GM12872 (cell line): ENCODE measurements around the gene DOP1B.

ENCODE experiments used
- CTCF ChIP-seq: IDR thresholded peaks from 3 replicates; pipeline ENCODE4 v1.5.1; 2011; ENCODE audit warnings: low read depth, mild to moderate bottlenecking, low read length, moderate library complexity; ENCODE audit not compliant: insufficient read depth

The DOP1B gene

DNA sequence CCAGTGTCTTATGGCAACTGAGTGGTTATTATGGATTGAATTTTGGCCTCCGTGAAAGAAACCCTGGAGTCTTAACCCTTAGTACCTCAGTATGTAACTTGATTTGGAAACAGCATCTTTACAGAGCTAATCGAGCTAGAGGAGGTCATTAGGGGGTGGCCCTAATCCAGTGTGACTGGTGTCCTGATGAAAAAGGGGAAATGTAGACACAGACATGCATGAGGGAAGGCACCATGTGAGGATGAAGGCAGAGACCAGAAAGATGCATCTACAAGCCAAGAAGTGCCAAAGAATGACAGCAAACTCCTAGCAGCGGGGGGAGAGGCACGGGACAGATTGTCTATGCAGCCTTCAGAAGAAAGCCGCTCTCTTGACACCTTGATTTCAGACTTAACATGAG is 14.7 kb downstream of the DOP1B start:
- TF ChIP-seq CTCF = no peak

DNA sequence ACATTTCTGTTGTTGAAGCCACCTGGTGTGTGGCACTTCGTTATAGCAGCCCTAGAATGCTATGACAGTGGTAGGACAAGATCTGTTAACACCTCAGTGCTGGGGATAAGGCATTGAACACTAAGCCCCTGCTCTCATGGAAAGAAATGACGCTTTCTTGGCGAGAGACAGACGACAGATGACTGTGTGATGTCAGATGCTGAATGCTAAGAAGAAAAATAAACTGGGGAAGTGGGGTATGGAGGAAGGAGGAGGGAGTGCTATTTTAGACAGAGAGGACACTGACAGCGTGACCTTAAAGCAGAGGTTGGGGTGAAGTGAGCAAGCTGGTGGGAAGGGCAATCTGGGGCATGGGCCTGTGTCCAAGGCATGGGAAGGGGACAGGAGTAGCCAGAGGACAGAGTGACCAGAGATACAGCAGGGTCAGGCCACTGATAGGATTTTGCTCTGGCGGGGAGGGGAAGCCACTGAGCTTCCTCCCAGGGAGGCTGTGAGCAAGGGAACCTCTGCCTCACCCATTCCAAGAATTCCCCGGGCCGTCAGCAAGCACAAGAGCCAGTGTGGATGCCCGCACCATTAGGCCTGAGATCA is 15.2 kb downstream of the DOP1B start:
- no peak for TF ChIP-seq CTCF

DNA sequence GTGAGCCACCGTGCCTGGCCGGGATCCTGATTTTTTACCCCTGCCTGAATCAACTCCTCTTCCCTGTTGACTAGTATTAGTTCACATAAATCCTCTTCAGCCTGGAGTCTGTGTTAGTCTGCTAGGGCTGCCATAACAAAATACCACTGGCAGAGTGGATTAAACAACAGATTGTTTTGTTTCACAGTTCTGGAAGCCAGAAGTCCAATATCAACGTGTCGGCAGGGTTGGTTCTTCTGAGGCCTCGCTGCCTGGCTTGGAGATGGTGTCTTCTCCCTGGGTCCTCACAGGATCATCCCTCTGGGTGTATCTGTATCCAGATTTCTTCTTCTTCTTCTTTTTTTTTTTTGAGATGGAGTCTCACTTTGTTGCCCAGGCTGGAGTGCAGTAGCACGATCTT is 18.2 kb downstream of the DOP1B start:
- TF ChIP-seq CTCF = no peak

- no peak for TF ChIP-seq CTCF
These were observed 19.3 kb downstream of the DOP1B start for GRCh38 chr21:36175771-36176565.

GRCh38 chr21:36178349-36178748 is 21.7 kb downstream of the DOP1B start:
- no peak for TF ChIP-seq CTCF

GRCh38 chr21:36179145-36179544 is 22.5 kb downstream of the DOP1B start:
- TF ChIP-seq CTCF = no peak

DNA sequence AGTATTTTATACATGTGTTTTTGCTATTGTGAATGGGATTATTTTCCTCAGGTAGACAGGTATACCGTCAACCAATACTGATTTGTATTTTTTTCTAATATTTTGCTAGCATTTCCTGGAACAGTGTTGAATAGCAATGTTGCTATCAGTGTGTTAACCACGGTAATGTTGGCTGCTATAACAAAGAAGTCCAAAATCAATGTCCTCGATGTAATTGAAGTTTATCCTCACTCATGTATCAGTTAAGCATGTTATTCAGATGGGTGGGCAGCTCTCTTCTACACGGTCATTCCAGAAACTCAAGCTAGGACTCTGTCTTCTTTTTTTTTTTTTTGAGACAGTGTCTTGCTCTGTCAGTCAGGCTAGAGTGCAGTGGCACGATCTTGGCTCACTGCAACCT is 24.3 kb downstream of the DOP1B start:
- no peak for TF ChIP-seq CTCF
